ENCODE measurements around the gene CCDC178.

DNA sequence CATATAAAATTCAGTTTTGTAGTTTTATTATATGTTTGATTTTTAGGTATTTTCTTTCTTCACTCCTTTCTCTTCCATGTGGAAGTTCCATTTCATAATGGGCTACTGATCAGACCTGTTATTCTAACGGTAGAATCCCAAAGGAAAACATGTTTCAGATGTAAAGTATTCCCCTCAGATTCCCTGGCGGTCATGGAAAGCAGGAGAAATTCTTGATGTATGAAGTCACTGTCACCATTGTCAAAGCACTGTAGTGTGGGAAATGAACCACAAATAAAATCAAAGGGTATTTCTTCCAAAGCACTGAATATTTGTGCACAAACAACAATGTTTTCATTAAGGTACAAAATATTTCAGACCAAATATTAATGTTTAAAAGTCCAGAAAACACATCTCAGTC lies 430.4 kb downstream of the CCDC178 start:
- TF ChIP-seq CTCF (IDR thresholded peaks at IDR 0.05) = no peak
- TF ChIP-seq POLR2A (IDR thresholded peaks at IDR 0.05) = no peak

All from lower leg skin (tissue), 3 donors.